ENCODE results near the gene YWHAH.

Gene YWHAH

GRCh38 chr22:31983911-31984656, 39.7 kb downstream of the YWHAH start:
- DNase-seq, result no peak

GRCh38 chr22:31987218-31987617, 42.9 kb downstream of the YWHAH start:
- no peak for DNase-seq

GRCh38 chr22:31991102-31991839, 46.9 kb downstream of the YWHAH start:
- DNase-seq, result no peak

GRCh38 chr22:31995046-31995445, 50.7 kb downstream of the YWHAH start:
- DNase-seq, result no peak

GRCh38 chr22:31995807-31996206, 51.5 kb downstream of the YWHAH start:
- no peak for DNase-seq

GRCh38 chr22:31998784-31999385, 54.5 kb downstream of the YWHAH start:
- no peak for DNase-seq

GRCh38 chr22:32000181-32000580, 55.8 kb downstream of the YWHAH start:
- DNase-seq, result no peak

GRCh38 chr22:32005453-32005852, 61.1 kb downstream of the YWHAH start:
- DNase-seq, result no peak
